ENCODE data around the gene NOP14.

Gene NOP14

DNA sequence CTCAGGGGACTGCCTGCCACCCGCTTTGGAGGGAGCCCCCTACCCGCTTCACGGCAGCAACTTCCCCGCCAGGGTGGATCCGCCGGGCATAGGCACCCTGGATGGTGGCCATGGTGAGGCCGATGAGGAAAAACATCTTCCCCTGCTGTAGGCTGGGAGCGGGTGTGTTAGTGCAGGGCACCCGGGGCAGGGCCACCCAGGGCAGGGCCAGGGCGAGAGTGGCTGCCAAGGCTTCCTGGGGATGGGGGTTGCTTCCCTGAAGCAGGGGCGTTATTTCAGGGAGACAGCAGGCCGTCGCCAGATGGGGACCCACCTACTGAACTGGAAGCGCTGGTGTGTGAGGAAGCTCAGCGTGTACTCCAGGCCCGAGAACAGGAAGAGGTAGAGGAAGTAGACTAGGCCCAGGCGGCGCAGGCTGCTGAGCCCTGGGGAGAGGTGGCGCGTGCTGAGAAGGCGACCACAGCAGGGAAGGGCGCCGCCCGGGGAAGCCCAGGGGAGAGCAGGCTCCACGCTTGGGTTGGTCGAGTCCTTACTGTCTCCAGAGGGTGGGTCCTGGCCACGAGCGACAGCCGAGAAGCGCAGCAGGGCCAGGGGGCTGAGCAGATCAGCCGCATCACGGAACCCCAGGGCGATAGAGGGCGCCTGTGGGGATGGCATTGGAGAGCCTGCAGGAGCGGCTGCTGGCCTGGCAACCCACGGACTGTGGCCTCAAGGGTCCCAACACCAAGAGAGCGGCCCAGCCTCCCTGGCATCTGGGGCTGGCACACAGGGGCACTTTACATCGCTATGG, 31.5 kb downstream of the NOP14 start:
- H3K4me3 ChIP-seq (ENCODE audit: insufficient read depth, low read depth, low read length, poor library complexity, severe bottlenecking) = no peak overlapping the region
- no peaks in the 10 kb centered on the region for H3K27me3 ChIP-seq (replicated peaks; ENCODE audit: control insufficient read depth, insufficient read depth, low read length, poor library complexity, severe bottlenecking)
- H3K36me3 ChIP-seq (ENCODE audit: control insufficient read depth, insufficient read depth, low read length) = peaks cover 42% of the 10 kb centered on the region
- DNase-seq = peak; percentile 30 to 47 (median 40)
- peaks cover 50% of the 10 kb centered on the region for H3K4me1 ChIP-seq (ENCODE audit: control insufficient read depth, insufficient read depth, low read length, poor library complexity, severe bottlenecking)
- no peaks in the 10 kb centered on the region for H3K9me3 ChIP-seq (ENCODE audit: control insufficient read depth, low read length)
- peak overlapping the region; percentile 66 for H3K27ac ChIP-seq (ENCODE audit: insufficient read depth, low read length, poor library complexity, severe bottlenecking)

DNA sequence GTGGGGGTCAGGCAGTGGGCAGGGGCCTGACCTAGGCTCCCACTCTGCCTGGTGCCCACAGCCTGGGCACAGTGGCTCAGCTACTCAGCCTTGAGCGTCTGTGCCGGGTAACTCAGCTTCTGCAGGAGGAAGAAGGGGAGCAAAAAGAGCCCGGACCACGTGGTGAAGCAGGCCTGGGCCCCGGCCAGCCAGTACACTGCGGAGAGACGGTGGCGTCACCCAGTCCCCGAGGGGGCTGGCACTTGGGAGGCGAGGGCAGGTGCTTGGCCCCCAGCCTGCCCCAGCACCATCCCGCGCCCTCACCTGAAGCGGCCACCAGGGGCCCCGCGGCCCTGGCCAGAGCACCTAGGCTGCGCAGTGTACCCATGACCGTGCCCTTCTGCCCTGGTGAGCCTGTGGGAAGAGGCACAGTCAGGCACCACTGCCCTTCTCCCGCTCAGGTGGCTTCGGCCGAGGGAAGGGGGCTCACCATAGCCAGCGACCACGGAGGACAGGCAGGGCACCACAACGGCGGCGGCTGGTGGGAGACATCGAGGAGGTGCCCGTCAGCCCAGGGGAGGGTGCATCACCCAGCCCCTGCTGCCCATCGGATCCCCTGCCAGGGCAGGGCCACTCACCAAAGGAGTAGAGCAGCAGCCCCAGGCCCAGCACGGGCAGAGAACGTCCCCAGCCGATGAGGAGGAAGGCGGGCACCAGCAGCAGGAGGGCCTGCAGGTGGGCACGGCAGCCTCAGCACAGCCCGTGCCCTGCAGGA, 32.3 kb downstream of the NOP14 start:
- Histone ChIP-seq H3K4me3 (ENCODE audit: insufficient read depth, low read depth, low read length, poor library complexity, severe bottlenecking) (no peak overlapping the region), H3K36me3 (ENCODE audit: control insufficient read depth, insufficient read depth, low read length) (peaks cover 49% of the 10 kb centered on the region), H3K27ac (ENCODE audit: insufficient read depth, low read length, poor library complexity, severe bottlenecking) (peak overlapping the region; percentile 66), H3K9me3 (ENCODE audit: control insufficient read depth, low read length) (no peaks in the 10 kb centered on the region), H3K27me3 (replicated peaks; ENCODE audit: control insufficient read depth, insufficient read depth, low read length, poor library complexity, severe bottlenecking) (no peaks in the 10 kb centered on the region), H3K4me1 (ENCODE audit: control insufficient read depth, insufficient read depth, low read length, poor library complexity, severe bottlenecking) (peaks cover 43% of the 10 kb centered on the region)
- no peak for DNase-seq

DNA sequence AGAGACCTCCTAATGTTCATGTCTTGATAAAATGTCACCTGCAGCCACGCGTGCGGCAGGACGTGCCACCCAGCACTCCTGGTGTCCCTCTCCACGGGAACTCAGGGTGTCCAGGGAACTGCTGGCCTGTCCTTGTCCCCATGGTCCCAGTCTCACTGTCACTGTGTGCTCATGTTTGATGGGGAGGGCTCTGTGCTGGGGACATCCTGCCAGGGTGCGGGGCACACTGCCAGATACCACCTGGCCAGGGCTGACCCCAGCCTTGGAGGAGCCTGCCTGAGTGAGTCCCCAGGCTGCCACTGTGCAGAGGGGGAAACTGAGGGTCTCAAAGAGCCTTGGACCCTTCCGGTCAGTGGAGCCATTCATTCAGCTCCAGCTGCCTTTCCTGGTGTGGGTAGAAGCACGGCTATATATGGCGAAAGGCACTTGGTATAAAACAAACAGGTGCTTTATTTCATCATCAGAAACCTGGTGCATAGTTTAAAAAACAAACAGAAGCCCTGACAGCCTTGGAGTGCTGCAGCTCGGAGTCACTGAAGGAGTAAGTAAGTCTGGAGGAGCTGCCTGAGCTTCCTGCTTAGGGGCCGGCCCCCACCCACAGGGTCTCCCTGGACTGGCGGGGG, 33.0 kb downstream of the NOP14 start:
- Histone ChIP-seq H3K9me3 (ENCODE audit: control insufficient read depth, low read length) (no peaks in the 10 kb centered on the region), H3K27ac (ENCODE audit: insufficient read depth, low read length, poor library complexity, severe bottlenecking) (no peak overlapping the region), H3K27me3 (replicated peaks; ENCODE audit: control insufficient read depth, insufficient read depth, low read length, poor library complexity, severe bottlenecking) (no peaks in the 10 kb centered on the region), H3K4me3 (ENCODE audit: insufficient read depth, low read depth, low read length, poor library complexity, severe bottlenecking) (no peak overlapping the region), H3K36me3 (ENCODE audit: control insufficient read depth, insufficient read depth, low read length) (peaks cover 56% of the 10 kb centered on the region), H3K4me1 (ENCODE audit: control insufficient read depth, insufficient read depth, low read length, poor library complexity, severe bottlenecking) (peaks cover 36% of the 10 kb centered on the region)
- DNase-seq = no peak

DNA sequence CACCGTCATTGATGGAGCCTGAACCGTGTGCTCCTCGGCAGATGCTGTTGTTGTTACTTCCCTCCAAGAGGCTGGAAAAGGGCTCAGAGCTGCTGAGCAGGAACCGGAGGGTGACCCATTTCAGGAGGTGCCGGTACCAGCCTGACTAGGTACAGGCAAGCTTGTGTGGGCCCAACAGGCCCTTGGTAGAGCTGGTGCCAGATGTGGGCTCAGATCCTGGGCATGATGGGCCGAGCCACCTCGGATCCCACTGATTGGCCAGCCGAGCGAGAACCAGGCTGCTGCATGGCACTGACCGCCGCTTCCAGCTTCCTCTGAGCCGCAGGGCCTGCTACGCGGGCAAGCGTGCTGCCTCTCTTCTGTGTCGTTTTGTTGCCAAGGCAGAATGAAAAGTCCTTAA, 33.7 kb downstream of the NOP14 start:
- H3K9me3 ChIP-seq (ENCODE audit: control insufficient read depth, low read length) = no peaks in the 10 kb centered on the region
- peaks cover 63% of the 10 kb centered on the region for H3K36me3 ChIP-seq (ENCODE audit: control insufficient read depth, insufficient read depth, low read length)

DNA sequence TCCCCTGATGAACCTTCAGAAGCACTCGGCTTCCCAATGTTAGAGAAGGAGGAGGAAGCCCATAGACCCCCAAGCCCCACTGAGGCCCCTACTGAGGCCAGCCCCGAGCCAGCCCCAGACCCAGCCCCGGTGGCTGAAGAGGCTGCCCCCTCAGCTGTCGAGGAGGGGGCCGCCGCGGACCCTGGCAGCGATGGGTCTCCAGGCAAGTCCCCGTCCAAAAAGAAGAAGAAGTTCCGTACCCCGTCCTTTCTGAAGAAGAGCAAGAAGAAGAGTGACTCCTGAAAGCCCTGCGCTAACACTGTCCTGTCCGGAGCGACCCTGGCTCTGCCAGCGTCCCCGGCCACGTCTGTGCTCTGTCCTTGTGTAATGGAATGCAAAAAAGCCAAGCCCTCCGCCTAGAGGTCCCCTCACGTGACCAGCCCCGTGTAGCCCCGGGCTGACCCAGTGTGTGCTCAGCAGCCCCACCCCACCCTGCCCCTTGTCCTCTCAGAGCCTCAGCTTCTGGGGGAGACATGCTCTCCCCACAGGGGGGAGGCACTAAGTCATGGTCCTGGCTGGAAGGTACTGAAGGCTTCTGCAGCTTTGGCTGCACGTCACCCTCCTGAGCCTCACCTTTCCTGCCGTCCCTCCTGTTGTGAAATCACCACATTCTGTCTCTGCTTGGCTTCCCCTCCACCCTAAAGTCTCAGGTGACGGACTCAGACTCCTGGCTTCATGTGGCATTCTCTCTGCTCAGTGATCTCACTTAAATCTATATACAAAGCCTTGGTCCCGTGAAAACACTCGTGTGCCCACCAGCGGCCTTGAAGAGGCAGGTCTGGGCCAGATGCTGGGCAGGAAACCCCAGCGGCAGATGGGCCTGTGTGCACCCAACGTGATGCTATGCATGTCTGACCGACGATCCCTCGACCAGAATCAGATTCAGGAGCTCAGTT, 34.7 kb downstream of the NOP14 start:
- no peak overlapping the region for H3K4me3 ChIP-seq (ENCODE audit: insufficient read depth, low read depth, low read length, poor library complexity, severe bottlenecking)
- H3K27ac ChIP-seq (ENCODE audit: insufficient read depth, low read length, poor library complexity, severe bottlenecking) = no peak overlapping the region
- peaks cover 72% of the 10 kb centered on the region for H3K36me3 ChIP-seq (ENCODE audit: control insufficient read depth, insufficient read depth, low read length)
- H3K9me3 ChIP-seq (ENCODE audit: control insufficient read depth, low read length) = no peaks in the 10 kb centered on the region
- no peak for DNase-seq
- H3K4me1 ChIP-seq (ENCODE audit: control insufficient read depth, insufficient read depth, low read length, poor library complexity, severe bottlenecking) = peaks cover 26% of the 10 kb centered on the region
- H3K27me3 ChIP-seq (replicated peaks; ENCODE audit: control insufficient read depth, insufficient read depth, low read length, poor library complexity, severe bottlenecking) = no peaks in the 10 kb centered on the region

More for the DNA sequence above, 33.7 kb downstream of the NOP14 start:
- no peaks in the 10 kb centered on the region for H3K27me3 ChIP-seq (replicated peaks; ENCODE audit: control insufficient read depth, insufficient read depth, low read length, poor library complexity, severe bottlenecking)
- H3K27ac ChIP-seq (ENCODE audit: insufficient read depth, low read length, poor library complexity, severe bottlenecking) = no peak overlapping the region
- no peak overlapping the region for H3K4me3 ChIP-seq (ENCODE audit: insufficient read depth, low read depth, low read length, poor library complexity, severe bottlenecking)
- peaks cover 31% of the 10 kb centered on the region for H3K4me1 ChIP-seq (ENCODE audit: control insufficient read depth, insufficient read depth, low read length, poor library complexity, severe bottlenecking)
- DNase-seq = no peak

DNA sequence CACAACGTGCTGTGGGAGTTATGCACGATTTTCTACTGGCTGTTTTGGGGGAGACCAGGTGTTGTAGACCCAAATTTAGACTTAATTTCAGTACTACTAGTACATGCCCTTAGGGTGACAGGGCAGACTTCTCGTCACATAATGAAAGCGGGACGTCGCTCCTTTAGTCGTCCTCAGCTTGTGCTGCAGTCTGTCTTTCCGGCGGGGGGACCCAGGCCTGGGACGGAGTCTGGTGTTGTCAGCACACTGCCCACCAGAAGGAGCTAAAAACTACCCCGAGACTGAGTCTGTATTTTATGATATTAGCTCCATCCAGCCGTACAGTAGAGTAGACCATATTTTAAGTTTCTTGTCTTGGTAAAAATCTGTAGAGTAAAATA, 35.5 kb downstream of the NOP14 start:
- no peak overlapping the region for H3K27ac ChIP-seq (ENCODE audit: insufficient read depth, low read length, poor library complexity, severe bottlenecking)

DNA sequence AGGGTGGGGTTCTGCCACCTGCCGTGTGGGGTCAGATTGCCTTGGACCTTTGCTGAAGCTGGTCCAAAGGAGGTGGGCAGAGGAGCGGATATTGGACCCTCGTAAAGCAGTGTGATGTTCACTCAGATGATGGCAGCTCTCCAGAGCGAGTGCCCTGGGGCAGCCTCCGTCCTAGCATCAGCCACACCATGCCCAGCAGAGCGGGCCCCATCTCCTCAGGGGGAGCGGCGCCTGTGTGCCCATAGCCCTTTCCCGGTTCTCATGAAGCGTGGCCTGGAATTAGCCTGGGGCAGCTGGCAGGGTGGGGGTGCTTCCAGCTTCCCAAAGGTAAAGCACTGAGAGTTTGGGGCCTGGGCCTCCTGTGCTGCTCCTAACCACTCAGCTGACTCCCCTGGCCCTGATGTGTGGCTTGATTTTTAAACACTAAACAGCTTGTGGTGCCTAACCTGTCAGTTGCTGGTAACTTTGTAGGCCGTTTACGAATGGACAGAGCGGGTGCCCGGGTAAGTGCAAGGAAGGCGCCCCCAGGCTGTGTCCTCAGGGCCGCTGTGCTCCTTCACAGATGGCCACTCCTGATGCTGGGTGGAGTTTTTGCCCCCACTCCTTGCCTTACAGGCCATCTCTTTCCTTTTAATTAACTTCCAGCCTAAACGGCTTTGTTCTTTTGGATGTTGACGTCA, 36.0 kb downstream of the NOP14 start:
- Histone ChIP-seq H3K4me3 (ENCODE audit: insufficient read depth, low read depth, low read length, poor library complexity, severe bottlenecking) (no peak overlapping the region), H3K36me3 (ENCODE audit: control insufficient read depth, insufficient read depth, low read length) (peaks cover 73% of the 10 kb centered on the region), H3K4me1 (ENCODE audit: control insufficient read depth, insufficient read depth, low read length, poor library complexity, severe bottlenecking) (peaks cover 22% of the 10 kb centered on the region), H3K9me3 (ENCODE audit: control insufficient read depth, low read length) (no peaks in the 10 kb centered on the region), H3K27me3 (replicated peaks; ENCODE audit: control insufficient read depth, insufficient read depth, low read length, poor library complexity, severe bottlenecking) (no peaks in the 10 kb centered on the region), H3K27ac (ENCODE audit: insufficient read depth, low read length, poor library complexity, severe bottlenecking) (no peak overlapping the region)
- no peak for DNase-seq

More for the DNA sequence above, 35.5 kb downstream of the NOP14 start:
- Histone ChIP-seq H3K9me3 (ENCODE audit: control insufficient read depth, low read length) (no peaks in the 10 kb centered on the region), H3K4me3 (ENCODE audit: insufficient read depth, low read depth, low read length, poor library complexity, severe bottlenecking) (no peak overlapping the region), H3K36me3 (ENCODE audit: control insufficient read depth, insufficient read depth, low read length) (peaks cover 73% of the 10 kb centered on the region), H3K27me3 (replicated peaks; ENCODE audit: control insufficient read depth, insufficient read depth, low read length, poor library complexity, severe bottlenecking) (no peaks in the 10 kb centered on the region), H3K4me1 (ENCODE audit: control insufficient read depth, insufficient read depth, low read length, poor library complexity, severe bottlenecking) (peaks cover 24% of the 10 kb centered on the region)
- no peak for DNase-seq

DNA sequence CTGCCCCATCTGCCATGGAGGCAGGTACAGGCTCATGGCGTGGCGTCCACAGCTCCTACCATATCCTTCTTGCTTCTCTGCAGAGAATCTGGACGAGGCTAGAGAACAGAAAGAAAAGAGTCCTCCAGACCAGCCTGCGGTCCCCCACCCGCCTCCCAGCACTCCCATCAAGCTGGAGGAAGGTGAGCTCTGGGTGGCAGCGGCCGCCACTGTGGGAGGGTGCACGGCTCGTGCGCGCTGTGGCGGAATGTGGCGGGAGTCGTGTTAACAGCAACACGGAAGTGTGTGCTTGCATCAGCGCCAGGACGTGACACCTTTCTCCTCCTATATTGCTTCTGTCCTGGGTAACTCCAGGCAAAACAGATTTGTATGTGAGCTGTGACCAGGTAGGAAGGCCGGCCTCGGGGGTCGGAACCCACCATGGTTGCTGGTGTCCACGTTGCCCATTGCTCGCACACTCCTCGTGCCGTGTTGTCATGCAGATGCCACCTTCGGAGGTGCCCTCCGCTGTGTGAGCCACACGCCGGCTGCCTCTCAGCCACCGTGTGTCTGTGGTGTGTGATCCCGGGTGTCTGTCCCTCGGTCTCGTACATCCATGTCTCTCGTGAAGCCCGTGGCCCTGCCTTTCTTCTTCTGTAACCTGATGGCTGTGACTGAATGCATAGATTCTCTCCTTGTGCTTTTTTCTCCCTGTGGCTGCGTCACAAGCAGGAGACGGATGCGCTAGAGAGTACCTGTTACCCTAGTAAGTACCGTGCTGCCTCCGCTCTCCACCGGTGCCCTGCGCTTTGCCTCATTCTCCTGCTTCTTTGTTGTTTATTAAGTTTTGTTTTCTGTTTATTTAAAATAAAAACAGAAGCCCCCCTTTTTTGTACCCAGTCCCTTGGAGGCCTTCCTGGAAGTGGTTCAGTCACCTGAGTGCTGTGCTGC, 37.0 kb downstream of the NOP14 start:
- no peaks in the 10 kb centered on the region for H3K27me3 ChIP-seq (replicated peaks; ENCODE audit: control insufficient read depth, insufficient read depth, low read length, poor library complexity, severe bottlenecking)
- no peak overlapping the region for H3K27ac ChIP-seq (ENCODE audit: insufficient read depth, low read length, poor library complexity, severe bottlenecking)
- peaks cover 12% of the 10 kb centered on the region for H3K4me1 ChIP-seq (ENCODE audit: control insufficient read depth, insufficient read depth, low read length, poor library complexity, severe bottlenecking)
- H3K4me3 ChIP-seq (ENCODE audit: insufficient read depth, low read depth, low read length, poor library complexity, severe bottlenecking) = no peak overlapping the region
- DNase-seq = no peak
- H3K36me3 ChIP-seq (ENCODE audit: control insufficient read depth, insufficient read depth, low read length) = peaks cover 70% of the 10 kb centered on the region
- H3K9me3 ChIP-seq (ENCODE audit: control insufficient read depth, low read length) = no peaks in the 10 kb centered on the region

Measured in effector memory CD4-positive, alpha-beta T cell (primary cell).